Prostate gland (tissue), 2 donors: ENCODE results near the gene MAP4K5. TPM values are rescaled to one million over a fixed set of nuclear protein-coding genes. Genes with fewer than 3 reads are reported as not detected.

ENCODE experiments used
- DNase-seq: peaks from one replicate; pipeline ENCODE4 v3.0.0-alpha.2; 2019; ENCODE audit warnings: low spot score
- H3K27ac ChIP-seq, 2 donors: fragments of 200-600 bp; sonication (generic); 2 replicates each; pipeline ENCODE4 v1.5.1; 2017 to 2019
- H3K27me3 ChIP-seq: fragments of 200-600 bp; sonication (generic); replicated peaks from 2 replicates; pipeline ENCODE4 v1.5.1; 2019; ENCODE audit not compliant: insufficient read depth
- H3K36me3 ChIP-seq, 2 donors: fragments of 200-600 bp; sonication (generic); 1 replicate in 1 of 2; 2 replicates in 1 of 2; pipeline versions ENCODE4 v1.5.1 to v1.8.1; 2017 to 2019
- H3K4me1 ChIP-seq: fragments of 200-600 bp; sonication (generic); replicated peaks from 2 replicates; pipeline ENCODE4 v1.5.1; 2019
- H3K4me3 ChIP-seq, 2 donors: fragments of 200-600 bp; sonication (generic); 2 replicates each; pipeline ENCODE4 v1.5.1; 2017 to 2019
- H3K9me3 ChIP-seq: fragments of 200-600 bp; sonication (generic); 2 replicates; pipeline ENCODE4 v1.5.1; 2017
- POLR2A ChIP-seq: fragments of 450-650 bp; IDR thresholded peaks from one replicate; pipeline ENCODE4 v1.6.1; 2016; ENCODE audit warnings: antibody characterized with exemption, mild to moderate bottlenecking
- POLR2AphosphoS5 ChIP-seq: sonication (generic); formaldehyde crosslinking; IDR thresholded peaks from one replicate; pipeline ENCODE4 v1.6.1; 2017; ENCODE audit warnings: antibody characterized with exemption
- WGBS: methylation state at CpG from one replicate; pipeline ENCODE4 v1.1.5; 2018; 5-methylcytosine and 5-hydroxymethylcytosine counted together
- intact Hi-C: fragments of 100-400 bp; cut with DNase I; formaldehyde crosslinking; loops from one replicate; pipeline ENCODE4 v1.14.2; 2022
- total RNA-seq, 2 donors: library from RNA; depleted of rRNA; stranded (reverse); fragments of >200 nt; gene quantifications; one replicate each; pipeline ENCODE4 v1.1.0, GENCODE V29; 2016
- TF ChIP-seq, protein P1 (sequence below), 4 experiments: fragments of 200-600 bp in 2 of 4; fragments of 450-650 bp in 2 of 4; sonication (generic) in 2 of 4; IDR thresholded peaks; 1 replicate in 3 of 4; 2 replicates in 1 of 4; pipeline ENCODE4 v1.5.1; 2016 to 2019; ENCODE audit warnings: antibody characterized with exemption in 4 of 4, mild to moderate bottlenecking in 2 of 4, moderate library complexity in 2 of 4

MAP4K5 gene
- total RNA-seq, 2 donors from 2014 or later, result 76.2 to 102 TPM

DNA sequence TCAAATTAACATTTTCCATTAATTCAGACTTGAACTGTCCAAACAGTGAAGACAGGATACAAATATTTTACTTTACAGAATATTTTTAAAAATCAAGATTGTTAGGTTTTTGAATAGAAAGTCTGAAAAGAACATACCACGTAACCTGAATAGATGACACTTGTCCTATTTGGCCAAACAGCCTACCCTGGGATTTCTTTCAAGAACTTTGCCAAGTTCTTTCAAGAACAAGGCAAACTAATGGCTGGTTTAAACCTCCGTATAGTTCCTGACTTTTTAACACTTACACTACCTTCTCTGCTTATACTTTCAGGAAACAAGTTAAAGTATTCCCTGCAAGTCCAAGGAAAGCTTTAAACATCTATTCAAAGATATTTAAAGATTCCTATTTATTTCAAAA lies 35.0 kb downstream of the MAP4K5 start:
- Histone ChIP-seq H3K4me3 (no peak overlapping the region), H3K4me1 (no peaks in the 10 kb centered on the region), H3K27me3 (no peaks in the 10 kb centered on the region), H3K36me3 (no peaks in the 10 kb centered on the region), H3K9me3 (no peaks in the 10 kb centered on the region), H3K27ac (no peak overlapping the region)
- WGBS, result 30% methylated on average over 2 of the region's 2 CpGs
- intact Hi-C loops, result no loop called here
- DNase-seq, result no peak
- no peak for TF ChIP-seq POLR2AphosphoS5
- TF ChIP-seq, protein P1, sequence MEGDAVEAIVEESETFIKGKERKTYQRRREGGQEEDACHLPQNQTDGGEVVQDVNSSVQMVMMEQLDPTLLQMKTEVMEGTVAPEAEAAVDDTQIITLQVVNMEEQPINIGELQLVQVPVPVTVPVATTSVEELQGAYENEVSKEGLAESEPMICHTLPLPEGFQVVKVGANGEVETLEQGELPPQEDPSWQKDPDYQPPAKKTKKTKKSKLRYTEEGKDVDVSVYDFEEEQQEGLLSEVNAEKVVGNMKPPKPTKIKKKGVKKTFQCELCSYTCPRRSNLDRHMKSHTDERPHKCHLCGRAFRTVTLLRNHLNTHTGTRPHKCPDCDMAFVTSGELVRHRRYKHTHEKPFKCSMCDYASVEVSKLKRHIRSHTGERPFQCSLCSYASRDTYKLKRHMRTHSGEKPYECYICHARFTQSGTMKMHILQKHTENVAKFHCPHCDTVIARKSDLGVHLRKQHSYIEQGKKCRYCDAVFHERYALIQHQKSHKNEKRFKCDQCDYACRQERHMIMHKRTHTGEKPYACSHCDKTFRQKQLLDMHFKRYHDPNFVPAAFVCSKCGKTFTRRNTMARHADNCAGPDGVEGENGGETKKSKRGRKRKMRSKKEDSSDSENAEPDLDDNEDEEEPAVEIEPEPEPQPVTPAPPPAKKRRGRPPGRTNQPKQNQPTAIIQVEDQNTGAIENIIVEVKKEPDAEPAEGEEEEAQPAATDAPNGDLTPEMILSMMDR (IDR thresholded peaks at IDR 0.05), result no peak

DNA sequence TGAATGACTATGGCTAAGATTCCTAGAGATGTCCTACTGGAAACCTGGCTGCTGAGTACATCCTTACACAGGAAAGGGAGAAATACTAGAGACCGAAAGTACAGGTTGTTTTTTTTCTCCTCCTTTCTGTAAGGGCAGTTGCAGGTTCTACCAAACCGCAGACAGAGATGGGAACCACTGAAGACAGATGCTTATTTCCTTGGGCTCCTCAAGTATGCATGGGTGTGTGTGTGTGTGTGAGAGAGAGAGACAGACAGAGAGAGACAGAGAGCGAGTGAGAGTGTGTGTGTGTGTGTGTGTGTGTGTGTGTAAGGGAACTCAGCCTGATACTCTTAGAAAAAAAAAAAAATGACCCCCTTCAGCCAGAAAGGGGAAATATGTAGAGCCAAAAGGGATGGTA lies 42.5 kb downstream of the MAP4K5 start:
- Histone ChIP-seq H3K9me3 (no peaks in the 10 kb centered on the region), H3K36me3 (no peaks in the 10 kb centered on the region), H3K27me3 (no peaks in the 10 kb centered on the region), H3K4me3 (no peak overlapping the region), H3K4me1 (no peaks in the 10 kb centered on the region), H3K27ac (no peak overlapping the region)
- TF ChIP-seq, protein P1 (IDR thresholded peaks at IDR 0.05), result no peak
- TF ChIP-seq POLR2AphosphoS5 (no peak), POLR2A (no peak)
- intact Hi-C loops, result no loop called here
- WGBS, result 83% methylated on average over 3 of the region's 3 CpGs
- DNase-seq, result no peak

DNA sequence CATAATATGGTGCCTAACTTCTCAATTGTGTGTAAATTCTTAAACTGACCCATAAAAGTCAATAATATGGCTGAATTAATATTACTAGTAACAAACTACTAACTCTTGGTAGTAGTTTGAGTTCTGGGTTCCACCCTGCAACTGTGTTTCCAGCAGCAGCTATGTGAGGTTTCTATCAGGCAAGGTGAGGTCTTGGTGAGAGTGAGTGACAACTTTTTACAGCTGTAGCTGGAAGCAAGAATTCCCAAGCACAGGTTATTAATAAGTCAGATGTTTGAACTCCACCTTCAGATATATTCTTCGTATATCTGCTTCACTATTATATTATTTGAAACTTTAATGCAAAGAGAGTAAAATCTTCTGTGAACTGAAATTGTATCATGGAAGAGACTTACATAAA lies 43.8 kb downstream of the MAP4K5 start:
- intact Hi-C loops, result no loop called here
- no peak overlapping the region for H3K4me3 ChIP-seq
- H3K36me3 ChIP-seq, result no peaks in the 10 kb centered on the region
- H3K4me1 ChIP-seq, result no peaks in the 10 kb centered on the region
- DNase-seq, result no peak
- no peak overlapping the region for H3K27ac ChIP-seq
- H3K27me3 ChIP-seq, result no peaks in the 10 kb centered on the region
- no peaks in the 10 kb centered on the region for H3K9me3 ChIP-seq
- 100% methylated on average over 1 of the region's 1 CpG for WGBS
- TF ChIP-seq POLR2AphosphoS5 (no peak), POLR2A (no peak)
- TF ChIP-seq, protein P1 (IDR thresholded peaks at IDR 0.05), result no peak

DNA sequence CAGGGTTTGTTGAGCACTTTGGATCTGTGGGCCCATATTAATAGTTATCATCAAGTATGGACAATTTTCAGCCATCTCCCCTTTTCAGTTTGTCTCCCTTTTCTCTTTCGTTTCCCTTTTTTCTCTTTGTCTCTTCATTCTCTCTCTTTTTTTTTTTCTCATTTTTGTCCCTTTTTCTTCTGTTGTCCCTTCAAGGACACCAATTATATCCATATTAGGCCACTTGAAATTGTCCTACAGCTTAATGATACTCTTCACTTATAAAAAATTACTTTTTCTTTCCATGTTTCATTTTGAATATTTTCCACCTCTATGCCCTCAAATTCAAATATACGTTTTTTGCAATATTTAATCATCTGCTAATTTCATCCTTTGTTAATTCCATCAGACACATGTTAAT lies 53.3 kb downstream of the MAP4K5 start:
- Histone ChIP-seq H3K9me3 (no peaks in the 10 kb centered on the region), H3K27me3 (no peaks in the 10 kb centered on the region), H3K27ac (no peak overlapping the region), H3K36me3 (peaks cover under 1 to 3% of the 10 kb centered on the region in 2 donors), H3K4me1 (no peaks in the 10 kb centered on the region), H3K4me3 (no peak overlapping the region)
- TF ChIP-seq, protein P1 (IDR thresholded peaks at IDR 0.05), result no peak
- TF ChIP-seq POLR2AphosphoS5, result no peak
- no peak for TF ChIP-seq POLR2A
- whole genome bisulfite sequencing, result 89% methylated on average over 2 of the region's 2 CpGs
- DNase-seq, result no peak
- intact Hi-C loops, result no loop called here

DNA sequence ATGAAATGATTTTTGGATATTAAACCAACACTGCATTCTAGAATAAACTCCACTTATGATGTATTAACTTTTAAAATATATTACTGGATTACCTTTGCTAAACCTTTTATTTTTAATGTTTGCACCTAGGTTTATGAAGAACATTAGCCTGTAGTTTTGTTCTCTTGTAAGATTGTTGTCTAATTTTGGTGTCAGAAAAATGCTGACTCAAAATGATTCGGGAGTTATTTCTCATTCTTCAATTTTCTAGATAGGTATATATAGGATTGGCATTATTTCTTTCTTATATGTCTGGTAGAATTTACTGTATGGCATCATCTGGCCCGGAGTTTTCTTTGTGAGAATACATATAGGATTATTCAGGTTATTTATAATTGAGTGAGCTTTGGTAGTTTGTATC lies 54.6 kb downstream of the MAP4K5 start:
- DNase-seq, result no peak
- intact Hi-C loops, result no loop called here
- 93% methylated on average over 2 of the region's 2 CpGs for WGBS
- H3K27me3 ChIP-seq, result no peaks in the 10 kb centered on the region
- H3K4me3 ChIP-seq, result no peak overlapping the region
- H3K4me1 ChIP-seq, result no peaks in the 10 kb centered on the region
- TF ChIP-seq POLR2A (no peak), POLR2AphosphoS5 (no peak)
- TF ChIP-seq, protein P1 (IDR thresholded peaks at IDR 0.05), result no peak
- H3K9me3 ChIP-seq, result no peaks in the 10 kb centered on the region
- H3K27ac ChIP-seq, result no peak overlapping the region
- peaks cover 3 to 4% of the 10 kb centered on the region in 2 donors for H3K36me3 ChIP-seq
